DND-41 (cell line): ENCODE measurements around the gene BTC.

Source experiments
- EZH2 ChIP-seq: IDR thresholded peaks from 3 replicates; pipeline ENCODE4 v1.6.1; 2012; ENCODE audit warnings: borderline replicate concordance, low read depth, mild to moderate bottlenecking, moderate library complexity, low read length, inconsistent platforms; ENCODE audit not compliant: severe bottlenecking
- TF ChIP-seq, protein P1 (sequence below): IDR thresholded peaks from 2 replicates; pipeline ENCODE4 v1.5.1; 2012; ENCODE audit warnings: borderline replicate concordance, low read length, moderate library complexity, mild to moderate bottlenecking; ENCODE audit not compliant: poor library complexity, severe bottlenecking; ENCODE audit errors: extremely low read depth

DNA sequence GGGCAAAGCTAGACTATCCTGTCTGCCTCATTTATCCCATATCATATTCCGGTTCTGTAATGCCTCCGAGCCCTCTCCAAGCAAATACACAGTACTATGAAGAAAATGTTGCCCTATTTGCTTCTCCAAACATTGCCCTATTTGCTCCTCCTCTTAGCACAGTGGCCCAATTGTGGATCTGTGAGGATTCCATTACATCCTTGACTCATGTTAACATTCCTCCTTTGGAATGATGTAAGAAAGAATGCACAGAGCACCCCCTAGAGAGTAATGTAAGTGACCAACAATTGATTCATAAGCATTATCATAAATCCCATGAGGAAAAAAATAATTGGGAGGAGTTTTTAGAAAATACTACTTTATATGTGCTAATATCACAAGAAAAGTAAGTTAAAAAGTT lies 11.3 kb upstream of the BTC start:
- TF ChIP-seq, protein P1, sequence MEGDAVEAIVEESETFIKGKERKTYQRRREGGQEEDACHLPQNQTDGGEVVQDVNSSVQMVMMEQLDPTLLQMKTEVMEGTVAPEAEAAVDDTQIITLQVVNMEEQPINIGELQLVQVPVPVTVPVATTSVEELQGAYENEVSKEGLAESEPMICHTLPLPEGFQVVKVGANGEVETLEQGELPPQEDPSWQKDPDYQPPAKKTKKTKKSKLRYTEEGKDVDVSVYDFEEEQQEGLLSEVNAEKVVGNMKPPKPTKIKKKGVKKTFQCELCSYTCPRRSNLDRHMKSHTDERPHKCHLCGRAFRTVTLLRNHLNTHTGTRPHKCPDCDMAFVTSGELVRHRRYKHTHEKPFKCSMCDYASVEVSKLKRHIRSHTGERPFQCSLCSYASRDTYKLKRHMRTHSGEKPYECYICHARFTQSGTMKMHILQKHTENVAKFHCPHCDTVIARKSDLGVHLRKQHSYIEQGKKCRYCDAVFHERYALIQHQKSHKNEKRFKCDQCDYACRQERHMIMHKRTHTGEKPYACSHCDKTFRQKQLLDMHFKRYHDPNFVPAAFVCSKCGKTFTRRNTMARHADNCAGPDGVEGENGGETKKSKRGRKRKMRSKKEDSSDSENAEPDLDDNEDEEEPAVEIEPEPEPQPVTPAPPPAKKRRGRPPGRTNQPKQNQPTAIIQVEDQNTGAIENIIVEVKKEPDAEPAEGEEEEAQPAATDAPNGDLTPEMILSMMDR: no peak
- no peak for TF ChIP-seq EZH2
